ENCODE results near the gene JAKMIP1.

- TF ChIP-seq, protein P1, sequence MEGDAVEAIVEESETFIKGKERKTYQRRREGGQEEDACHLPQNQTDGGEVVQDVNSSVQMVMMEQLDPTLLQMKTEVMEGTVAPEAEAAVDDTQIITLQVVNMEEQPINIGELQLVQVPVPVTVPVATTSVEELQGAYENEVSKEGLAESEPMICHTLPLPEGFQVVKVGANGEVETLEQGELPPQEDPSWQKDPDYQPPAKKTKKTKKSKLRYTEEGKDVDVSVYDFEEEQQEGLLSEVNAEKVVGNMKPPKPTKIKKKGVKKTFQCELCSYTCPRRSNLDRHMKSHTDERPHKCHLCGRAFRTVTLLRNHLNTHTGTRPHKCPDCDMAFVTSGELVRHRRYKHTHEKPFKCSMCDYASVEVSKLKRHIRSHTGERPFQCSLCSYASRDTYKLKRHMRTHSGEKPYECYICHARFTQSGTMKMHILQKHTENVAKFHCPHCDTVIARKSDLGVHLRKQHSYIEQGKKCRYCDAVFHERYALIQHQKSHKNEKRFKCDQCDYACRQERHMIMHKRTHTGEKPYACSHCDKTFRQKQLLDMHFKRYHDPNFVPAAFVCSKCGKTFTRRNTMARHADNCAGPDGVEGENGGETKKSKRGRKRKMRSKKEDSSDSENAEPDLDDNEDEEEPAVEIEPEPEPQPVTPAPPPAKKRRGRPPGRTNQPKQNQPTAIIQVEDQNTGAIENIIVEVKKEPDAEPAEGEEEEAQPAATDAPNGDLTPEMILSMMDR (conservative IDR thresholded peaks at IDR 0.05; ENCODE audit: low read length): no peak
- no peak for TF ChIP-seq EZH2phosphoT487 (IDR thresholded peaks at IDR 0.05; ENCODE audit: borderline replicate concordance, low read depth, low read length)
Measured at GRCh38 chr4:6050551-6050950, 149.8 kb downstream of the JAKMIP1 start.

Data from OCI-LY7 (cell line).